ENCODE measurements around the gene UBE2G2. TPM values are rescaled to one million over a fixed set of nuclear protein-coding genes. Genes with fewer than 3 reads are reported as not detected.

The UBE2G2 gene
- total and polyA plus RNA-seq, 2 of the 4 experiments (the other 2 are of a cell fraction), result 65.4 to 91.7 TPM

DNA sequence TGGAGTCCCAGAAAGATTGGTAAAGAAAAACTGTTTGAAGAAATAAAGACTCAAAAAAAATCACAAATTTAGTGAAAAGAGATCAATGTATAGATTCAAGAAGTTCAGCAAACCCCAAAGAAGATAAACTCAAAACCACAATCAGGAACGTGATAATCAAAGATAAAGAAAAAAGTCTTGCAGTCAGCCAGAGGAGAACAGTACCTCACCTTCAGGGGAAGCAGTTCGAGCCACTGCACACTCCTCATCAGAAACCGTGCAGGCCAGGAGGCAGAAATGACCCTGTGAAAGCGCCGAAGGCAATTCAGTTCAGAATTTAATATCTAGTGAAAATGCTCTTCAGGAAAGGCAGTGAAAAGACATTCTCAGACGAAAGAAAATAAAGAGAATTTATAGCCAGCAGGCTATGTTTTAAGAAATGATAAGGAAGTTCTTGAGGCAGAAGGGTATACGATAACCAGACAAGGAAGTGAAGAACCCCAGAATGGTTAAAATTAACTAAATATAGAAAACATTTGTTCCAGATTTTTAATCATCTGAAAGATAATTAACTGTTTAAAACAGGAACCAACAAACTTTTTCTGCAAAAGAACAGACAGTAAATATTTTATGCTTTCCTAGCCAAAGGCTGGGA is 29.7 kb upstream of the UBE2G2 start:
- H3K56ac ChIP-seq (ENCODE audit: extremely low read depth, insufficient read depth, low read length), result no peak overlapping the region
- peaks cover 22% of the 10 kb centered on the region for H3K27me3 ChIP-seq (ENCODE audit: control insufficient read depth, insufficient read depth, low read length)
- BruUV-seq (replicated peaks), result no TSS peak
- H3K27ac ChIP-seq (ENCODE audit: insufficient read depth, low read length), result no peak overlapping the region
- H4K5ac ChIP-seq (ENCODE audit: low read depth, low read length), result no peak overlapping the region
- no peaks in the 10 kb centered on the region for H4K20me1 ChIP-seq (ENCODE audit: insufficient read depth, low read length)
- no peak overlapping the region for H3K14ac ChIP-seq (replicated peaks; ENCODE audit: low read depth, low read length)
- H3K4me1 ChIP-seq (ENCODE audit: control insufficient read depth, insufficient read depth, low read length), result peaks cover under 1% of the 10 kb centered on the region; the same call in 1 of the 2 replicates
- H4K91ac ChIP-seq (ENCODE audit: insufficient read depth, low read depth, low read length), result no peak overlapping the region
- dilution Hi-C loops (cut with HindIII; ENCODE audit: low sequenced_read_pairs, unreplicated experiment) (no loop called here), intact Hi-C loops (cut with micrococcal nuclease) (no loop called here), in situ Hi-C loops (cut with MboI; ENCODE audit: low sequenced_read_pairs) (no loop called here)
- POLR2A ChIA-PET (ENCODE audit: unreplicated experiment), result no interaction called here
- WGBS, 2 experiments (ENCODE audit: extremely low coverage in 2 of 2, insufficient read length in 1 of 2), result 40% methylated on average over 1 of the region's 7 CpGs; no CpG with 5 or more reads in 1 of the 2 experiments
- no peak overlapping the region for H3K4me3 ChIP-seq (ENCODE audit: insufficient read depth, low read depth, low read length)
- no peak overlapping the region for H3K23ac ChIP-seq (ENCODE audit: low read depth, low read length)
- H3K36me3 ChIP-seq (ENCODE audit: control insufficient read depth, insufficient read depth, low read length), result no peaks in the 10 kb centered on the region
- H3K4ac ChIP-seq (ENCODE audit: low read depth, low read length), result no peak overlapping the region
- H2BK5ac ChIP-seq (ENCODE audit: low read depth, low read length, poor library complexity, severe bottlenecking), result no peak overlapping the region
- no peak overlapping the region for H4K8ac ChIP-seq (ENCODE audit: low read depth in 2 of 2, low read length in 2 of 2)
- H3K79me1 ChIP-seq (ENCODE audit: low read depth in 1 of 2, low read length in 2 of 2), result no peaks in the 10 kb centered on the region
- no peak for ATAC-seq (ENCODE audit: low read depth)
- no peak overlapping the region for H2AFZ ChIP-seq (replicated peaks; ENCODE audit: low read length, poor library complexity)
- peaks cover 27% of the 10 kb centered on the region for H3K9me3 ChIP-seq (ENCODE audit: control insufficient read depth, insufficient read depth, low read length)
- no peak overlapping the region for H3K18ac ChIP-seq (ENCODE audit: low read depth, low read length)
- no peak overlapping the region for H2BK15ac ChIP-seq (ENCODE audit: low read depth, low read length)
- no peak overlapping the region for H2BK20ac ChIP-seq (ENCODE audit: low read depth, low read length)
- no peak overlapping the region for H3K9ac ChIP-seq (ENCODE audit: low read depth, low read length)
- CTCF ChIA-PET, result no interaction called here
- no peak for DNase-seq
- H2BK120ac ChIP-seq (ENCODE audit: low read depth, low read length), result no peak overlapping the region
- H3K9me1 ChIP-seq (ENCODE audit: insufficient read depth, low read length), result no peaks in the 10 kb centered on the region
- no peak overlapping the region for H2AK5ac ChIP-seq (ENCODE audit: low read depth, low read length)
- H3K4me2 ChIP-seq (ENCODE audit: low read depth, low read length), result no peak overlapping the region
- TF ChIP-seq, protein P1, sequence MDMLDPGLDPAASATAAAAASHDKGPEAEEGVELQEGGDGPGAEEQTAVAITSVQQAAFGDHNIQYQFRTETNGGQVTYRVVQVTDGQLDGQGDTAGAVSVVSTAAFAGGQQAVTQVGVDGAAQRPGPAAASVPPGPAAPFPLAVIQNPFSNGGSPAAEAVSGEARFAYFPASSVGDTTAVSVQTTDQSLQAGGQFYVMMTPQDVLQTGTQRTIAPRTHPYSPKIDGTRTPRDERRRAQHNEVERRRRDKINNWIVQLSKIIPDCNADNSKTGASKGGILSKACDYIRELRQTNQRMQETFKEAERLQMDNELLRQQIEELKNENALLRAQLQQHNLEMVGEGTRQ (IDR thresholded peaks at IDR 0.05; ENCODE audit: low read depth, low read length), result no peak
- H2AK9ac ChIP-seq (replicated peaks; ENCODE audit: low read depth, low read length, poor library complexity), result no peak overlapping the region
